HG03045 (cell line): ENCODE results near the gene LRRC8E.

Experiments used
- ATAC-seq: cut with Tn5 transposase; IDR thresholded peaks from one replicate; pipeline ENCODE4 v1.9.1; 2021; ENCODE audit warnings: mild to moderate bottlenecking, moderate library complexity; ENCODE audit not compliant: unreplicated experiment

LRRC8E gene

GRCh38 chr19:7918615-7919421, 30.5 kb downstream of the LRRC8E start:
- no peak for ATAC-seq

DNA sequence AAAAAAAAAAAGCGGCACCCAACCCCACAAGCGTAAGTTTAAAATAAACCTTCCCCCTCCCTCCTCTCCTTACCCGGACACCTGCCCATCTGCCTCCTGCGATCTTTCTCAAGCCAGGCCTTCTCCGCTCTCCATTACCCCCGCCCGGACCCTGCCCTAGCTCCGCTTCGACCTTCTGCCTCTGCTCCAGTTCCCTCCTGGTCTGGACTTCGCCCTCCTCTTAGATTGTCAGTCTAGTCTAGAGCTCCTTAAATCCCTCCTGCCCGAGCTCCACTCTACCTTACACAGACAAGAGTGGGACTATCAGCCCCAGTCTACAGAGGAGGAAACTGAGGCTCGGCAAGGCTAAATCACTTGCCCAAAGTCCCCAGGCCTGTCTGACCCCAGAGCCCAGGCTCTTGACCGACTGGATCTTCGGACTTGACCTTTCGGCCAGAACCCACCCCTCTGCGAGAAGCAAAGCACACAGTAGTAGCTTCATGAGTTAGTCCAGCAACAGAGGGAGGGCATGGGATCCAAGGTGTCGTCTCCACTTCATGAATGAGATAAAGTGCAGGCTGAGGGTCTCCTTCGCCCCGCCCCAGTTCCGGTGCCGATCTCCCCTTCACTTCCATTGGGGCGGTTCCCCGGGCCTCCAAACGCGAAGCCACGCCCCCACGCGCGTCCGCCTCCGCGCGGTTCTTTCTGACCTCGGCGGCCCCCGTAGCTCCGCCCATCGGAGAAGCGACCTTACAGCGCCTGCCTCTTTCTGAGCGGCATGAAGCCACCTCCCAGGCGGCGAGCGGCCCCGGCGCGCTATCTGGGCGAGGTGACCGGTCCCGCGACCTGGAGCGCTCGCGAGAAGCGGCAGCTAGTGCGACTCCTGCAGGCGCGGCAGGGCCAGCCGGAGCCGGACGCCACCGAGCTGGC, 31.6 kb downstream of the LRRC8E start, which contains the start of gene SNAPC2:
Gene SNAPC2 (plus strand): TSS at position 729 of the 909 bp plus-strand sequence. CDS start 29 bp downstream, at position 758.
- ATAC-seq = peak; percentile 48

- ATAC-seq = peak; percentile 35
These were observed 32.4 kb downstream of the LRRC8E start for GRCh38 chr19:7920519-7921301.

DNA sequence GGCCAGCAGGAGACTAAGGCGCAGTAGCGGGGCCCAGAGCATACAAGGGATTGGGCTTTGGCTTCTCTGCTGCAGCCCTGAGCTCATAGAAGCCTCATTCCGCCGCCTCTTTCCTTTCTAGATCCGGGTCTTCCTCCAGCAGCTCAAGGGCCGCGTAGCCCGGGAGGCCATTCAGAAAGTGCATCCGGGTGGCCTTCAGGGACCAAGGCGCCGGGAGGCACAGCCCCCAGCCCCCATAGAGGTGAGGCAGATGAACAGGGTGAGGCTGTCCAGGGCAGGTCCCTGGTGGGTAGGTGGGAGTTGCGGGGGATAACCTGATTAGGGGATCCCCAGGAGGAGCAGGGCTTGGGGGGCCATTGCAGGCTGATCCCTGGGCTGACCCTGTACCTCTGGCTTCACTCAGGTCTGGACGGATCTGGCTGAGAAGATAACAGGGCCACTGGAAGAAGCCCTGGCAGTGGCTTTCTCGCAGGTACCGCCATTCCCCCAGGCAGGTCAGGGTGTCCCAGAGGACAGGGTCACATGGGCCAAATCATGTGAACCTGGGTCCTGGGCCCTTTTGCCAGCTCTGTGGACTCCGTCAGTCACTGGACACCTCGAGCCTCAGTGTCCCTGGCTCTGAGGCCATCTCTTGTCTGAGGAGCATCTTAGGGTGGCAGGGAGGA, 33.1 kb downstream of the LRRC8E start:
- ATAC-seq = no peak

- no peak for ATAC-seq
These were observed 33.9 kb downstream of the LRRC8E start for GRCh38 chr19:7921967-7922835.

DNA sequence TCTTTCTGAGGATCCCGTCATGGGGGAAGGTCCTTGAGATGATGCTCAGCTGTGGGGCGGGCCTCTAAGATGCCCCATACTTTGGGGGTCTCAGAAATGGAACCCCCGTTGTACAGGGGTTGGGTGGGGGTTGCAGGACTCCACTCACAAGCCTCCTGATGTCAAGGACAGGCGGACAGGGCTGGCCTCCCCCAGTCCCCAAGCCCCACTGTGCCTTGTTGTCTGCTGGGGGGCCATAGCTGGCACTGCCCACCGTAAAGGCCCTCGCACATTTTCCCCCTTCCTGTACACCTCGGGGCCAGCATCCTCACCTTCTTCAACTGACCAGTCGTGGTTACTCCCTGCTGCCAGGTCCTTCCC, 34.5 kb downstream of the LRRC8E start:
- ATAC-seq = no peak

GRCh38 chr19:7923295-7924191, 35.2 kb downstream of the LRRC8E start:
- no peak for ATAC-seq

- no peak for ATAC-seq
These were observed 35.9 kb downstream of the LRRC8E start for GRCh38 chr19:7924241-7924640.

GRCh38 chr19:7924651-7925170, 36.4 kb downstream of the LRRC8E start:
- no peak for ATAC-seq

- no peak for ATAC-seq
These were observed 37.0 kb downstream of the LRRC8E start for GRCh38 chr19:7925171-7925851.

DNA sequence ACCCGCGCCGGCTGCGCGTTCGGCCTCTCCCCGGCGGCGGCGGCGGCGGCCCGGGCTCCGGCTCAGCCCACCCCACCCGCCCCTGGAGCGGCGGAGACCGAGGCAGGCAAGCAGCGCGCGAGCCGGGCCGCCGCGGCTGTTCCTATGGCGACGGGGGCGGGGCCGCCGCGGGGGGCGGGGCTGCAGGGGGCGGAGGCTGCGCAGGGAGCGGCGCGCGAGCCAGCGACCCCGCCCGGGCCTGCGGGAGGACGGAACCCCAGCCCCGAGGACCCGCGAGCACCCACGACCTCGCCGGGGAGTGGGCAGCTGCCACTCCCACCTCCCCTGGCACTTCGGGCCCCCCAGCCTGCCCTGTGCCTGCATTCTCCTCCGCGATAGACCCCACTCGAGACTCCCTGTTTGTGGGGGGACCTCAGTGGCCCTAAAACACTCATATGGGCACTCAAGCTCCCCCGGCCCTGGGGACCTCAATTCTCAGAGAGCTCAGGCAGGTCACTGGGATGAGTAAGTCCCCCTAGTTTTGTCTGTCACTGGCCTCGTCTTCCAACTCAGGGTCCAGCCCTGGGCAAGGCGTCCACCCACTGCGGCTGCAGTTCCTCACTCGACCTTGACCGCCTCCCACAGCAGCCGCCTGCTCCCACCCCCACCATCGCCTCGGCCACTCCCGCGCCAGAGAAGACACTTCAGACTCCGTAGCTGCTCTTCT, 37.9 kb downstream of the LRRC8E start, which contains the start of gene CTXN1:
Gene CTXN1 (minus strand): TSS at position 115 of the 706 bp plus-strand sequence. CDS start 597 bp downstream, outside the sequence.
- ATAC-seq = peak; percentile 35

DNA sequence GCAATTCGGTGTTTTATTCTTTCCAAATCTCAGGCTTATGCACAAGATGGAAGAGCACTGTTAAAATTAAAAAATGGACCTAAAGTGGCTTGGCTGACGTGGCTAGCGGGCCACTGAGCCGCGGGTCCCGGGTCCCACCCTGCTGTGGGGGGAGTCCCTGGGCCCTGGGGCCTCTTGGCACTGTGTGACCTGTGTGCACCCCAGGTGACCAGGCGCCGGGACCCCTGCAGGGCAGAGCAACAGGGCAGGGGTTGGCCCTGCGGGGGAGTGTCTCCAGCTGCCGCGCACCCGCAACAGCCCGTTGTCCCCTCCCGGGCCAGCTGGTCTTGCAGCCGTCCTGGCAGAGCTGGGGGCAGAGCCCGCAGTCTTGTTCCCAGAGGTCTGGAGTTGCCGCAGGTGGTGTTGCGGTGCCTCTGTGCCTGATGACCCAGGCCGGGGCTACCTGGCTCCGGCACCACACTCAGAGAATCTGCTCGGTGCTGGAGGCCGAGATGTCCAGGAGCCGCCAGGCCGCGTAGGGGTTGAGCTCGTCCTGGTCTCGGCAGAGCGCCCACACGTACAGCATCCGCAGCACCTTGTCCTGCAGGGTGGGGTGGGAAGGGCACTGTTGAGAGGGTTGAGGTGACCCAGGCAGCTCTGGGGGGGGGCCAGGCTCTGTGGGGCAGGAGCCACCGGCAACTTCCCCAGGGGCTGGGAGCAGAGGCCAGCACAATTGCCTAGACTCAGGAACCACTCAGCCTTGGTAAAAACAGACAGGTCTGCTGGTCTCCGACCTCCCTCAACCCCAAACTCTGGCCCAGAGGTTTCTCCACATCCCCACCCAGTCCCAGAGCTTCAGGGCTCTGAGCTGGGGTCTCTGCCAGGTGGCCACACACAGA, 38.7 kb downstream of the LRRC8E start:
- no peak for ATAC-seq

DNA sequence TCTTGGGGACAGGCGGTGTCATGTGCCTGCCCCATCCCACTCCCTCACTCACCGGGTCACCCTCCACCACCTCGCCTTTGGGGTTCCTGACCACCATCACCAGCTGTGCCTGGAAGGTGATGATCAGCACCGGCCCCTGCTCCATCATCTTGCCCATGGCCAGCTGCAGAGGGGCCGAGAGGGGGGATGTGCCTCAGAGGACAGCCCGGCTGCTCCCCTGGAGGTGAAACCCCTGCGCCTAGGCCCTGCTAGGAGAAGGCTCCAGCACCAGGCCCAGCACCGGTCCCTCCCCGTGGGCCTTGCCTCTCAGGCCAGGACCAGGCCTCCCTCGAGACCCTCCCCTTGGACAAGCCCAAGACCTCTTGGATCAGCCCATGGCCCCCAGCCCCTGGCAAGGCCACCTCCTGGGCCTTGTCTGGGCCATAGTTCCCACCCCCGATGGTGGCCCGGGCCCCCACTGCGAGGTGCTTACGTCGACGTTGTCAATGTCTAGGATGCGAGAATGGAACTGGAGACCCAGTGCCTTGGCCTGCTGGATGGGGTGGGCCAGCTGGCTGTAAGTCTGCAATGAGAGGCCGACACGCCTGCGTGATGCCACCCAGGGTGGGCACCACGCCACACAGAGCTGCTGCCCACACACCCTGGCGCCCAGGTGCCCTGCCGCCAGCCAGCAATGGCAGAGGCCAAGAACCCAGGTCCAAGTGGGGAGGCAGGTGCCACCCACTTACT, 39.5 kb downstream of the LRRC8E start:
- ATAC-seq = no peak

DNA sequence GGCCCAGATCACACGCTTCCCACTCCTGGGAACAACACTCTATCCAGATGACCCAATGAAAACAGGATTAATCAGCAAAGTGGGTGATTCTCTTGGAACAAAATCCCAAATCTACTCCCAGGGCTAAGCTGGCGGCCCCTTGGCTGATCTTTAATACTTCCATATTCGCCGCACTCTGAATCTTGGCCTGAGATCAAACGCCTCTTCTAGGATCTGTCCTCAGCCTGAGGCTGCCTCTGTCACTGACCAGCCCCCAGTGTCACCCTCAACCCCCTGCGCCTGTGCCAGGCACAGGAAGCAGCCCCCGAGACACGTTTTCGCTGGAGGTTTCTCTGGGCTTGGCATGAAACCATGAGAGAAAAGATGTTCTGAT, 40.0 kb downstream of the LRRC8E start:
- ATAC-seq = no peak
